HCT116 (cell line): Measurements from ENCODE around the gene KRT74. TPM values are rescaled to one million over a fixed set of nuclear protein-coding genes. Genes with fewer than 3 reads are reported as not detected.

ENCODE experiments used
- ATAC-seq: fragments of 200-7000 bp; cut with Tn5 transposase; 2 replicates; pipeline ENCODE4 v1.9.1; 2020; ENCODE audit warnings: mild to moderate bottlenecking, moderate library complexity
- BruUV-seq: library from RNA; stranded (reverse); fragments of 400-500 nt; replicated peaks from 2 replicates; lab custom pipeline; 2021; lab: Mats Ljungman, UMichigan
- CTCF ChIA-PET: fragments of 300-600 bp; sonication (Branson Sonifier 250); formaldehyde crosslinking; loops from one replicate; lab custom pipeline; 2021; ENCODE audit warnings: antibody characterized with exemption; lab: Charles Lee
- POLR2A ChIA-PET: fragments of 300-600, 350-600 bp; sonication (Branson Sonifier 250); formaldehyde crosslinking; loops from one replicate; lab custom pipeline; 2021; ENCODE audit warnings: antibody characterized with exemption; lab: Charles Lee
- RAD21 ChIA-PET, 2 experiments: fragments of 300-600 bp; sonication (Branson Sonifier 250); formaldehyde crosslinking; loops; one replicate each; lab custom pipeline; 2023; ENCODE audit warnings: low total read pairs in 2 of 2; ENCODE audit not compliant: uncharacterized antibody in 2 of 2, unreplicated experiment in 2 of 2, low non-redundant PET in 1 of 2; lab: Charles Lee
- DNase-seq: peaks from one replicate; pipeline ENCODE4 v3.0.0-alpha.2; 2010; ENCODE audit warnings: low read depth, low spot score
- H2AFZ ChIP-seq: fragments of 200-600 bp; shearing (Covaris generic), sonication (generic); 2 replicates; pipeline ENCODE4 v1.6.1; 2017; ENCODE audit warnings: low read depth, mixed run types, mixed read lengths, antibody characterized with exemption, low read length; ENCODE audit not compliant: poor library complexity, severe bottlenecking
- H3K27ac ChIP-seq: 2 replicates; pipeline ENCODE4 v1.5.1; 2012; ENCODE audit warnings: low read depth, low read length
- H3K27me3 ChIP-seq: fragments of 200-600 bp; sonication (generic); 2 replicates; pipeline ENCODE4 v1.6.1; 2016; ENCODE audit warnings: mixed run types, low read length, mixed read lengths; ENCODE audit not compliant: insufficient read depth
- H3K36me3 ChIP-seq, 2 experiments: fragments of 200-500 bp in 1 of 2; fragments of 200-600 bp in 1 of 2; sonication (Bioruptor generic) in 1 of 2; sonication (generic) in 1 of 2; 2 replicates each; pipeline versions ENCODE4 v1.5.1 to v1.6.1; 2014 to 2016; ENCODE audit warnings: low read length in 2 of 2, inconsistent platforms in 1 of 2, mixed read lengths in 1 of 2, mixed run types in 1 of 2; ENCODE audit not compliant: insufficient read depth in 2 of 2, control insufficient read depth in 1 of 2
- H3K4me1 ChIP-seq, 2 experiments: fragments of 200-600 bp in 1 of 2; sonication (generic) in 1 of 2; 2 replicates each; pipeline versions ENCODE4 v1.5.1 to v1.6.1; 2012 to 2017; ENCODE audit warnings: low read length in 2 of 2, inconsistent platforms in 1 of 2, mild to moderate bottlenecking in 1 of 2, mixed read lengths in 1 of 2, mixed run types in 1 of 2, moderate library complexity in 1 of 2; ENCODE audit not compliant: insufficient read depth in 2 of 2, control insufficient read depth in 1 of 2
- H3K4me2 ChIP-seq: fragments of 200-600 bp; sonication (generic); 2 replicates; pipeline ENCODE4 v1.6.1; 2017; ENCODE audit warnings: mixed run types, low read length, mixed read lengths
- H3K4me3 ChIP-seq, 2 experiments: fragments of 200-600 bp in 1 of 2; sonication (generic) in 1 of 2; replicated peaks in 1 of 2; 2 replicates each; pipeline ENCODE4 v1.5.1; 2011 to 2016; ENCODE audit warnings: low read length in 2 of 2, control low read depth in 1 of 2, low read depth in 1 of 2, mild to moderate bottlenecking in 1 of 2, mixed read lengths in 1 of 2, mixed run types in 1 of 2
- H3K79me2 ChIP-seq: fragments of 200-600 bp; sonication (generic); 2 replicates; pipeline ENCODE4 v1.6.1; 2017; ENCODE audit warnings: mild to moderate bottlenecking, mixed run types, low read length, moderate library complexity, mixed read lengths; ENCODE audit not compliant: insufficient read depth
- H3K9ac ChIP-seq: fragments of 200-600 bp; sonication (generic); 2 replicates; pipeline ENCODE4 v1.6.1; 2016; ENCODE audit warnings: low read length, mixed read lengths
- H3K9me2 ChIP-seq: fragments of 200-600 bp; sonication (generic), shearing (Covaris generic); 2 replicates; pipeline ENCODE4 v1.6.1; 2017; ENCODE audit warnings: mixed run types, mild to moderate bottlenecking, moderate library complexity; ENCODE audit not compliant: insufficient read depth
- H3K9me3 ChIP-seq, 2 experiments: fragments of 200-500 bp in 1 of 2; fragments of 200-600 bp in 1 of 2; sonication (Bioruptor generic) in 1 of 2; sonication (generic) in 1 of 2; 2 replicates each; pipeline ENCODE4 v1.6.1; 2014 to 2017; ENCODE audit warnings: low read length in 2 of 2, mixed read lengths in 2 of 2, inconsistent platforms in 1 of 2, low read depth in 1 of 2, mild to moderate bottlenecking in 1 of 2, mixed run types in 1 of 2, moderate library complexity in 1 of 2; ENCODE audit not compliant: control insufficient read depth in 1 of 2, insufficient read depth in 1 of 2
- H4K20me1 ChIP-seq: fragments of 200-600 bp; sonication (generic), shearing (Covaris generic); 2 replicates; pipeline ENCODE4 v1.6.1; 2017; ENCODE audit warnings: mixed run types, mild to moderate bottlenecking, moderate library complexity; ENCODE audit not compliant: insufficient read depth
- CBX3 ChIP-seq: IDR thresholded peaks from 2 replicates; pipeline ENCODE4 v1.6.1; 2012; ENCODE audit warnings: low read depth
- ELF1 ChIP-seq: IDR thresholded peaks from 2 replicates; pipeline ENCODE4 v1.6.1; 2012; ENCODE audit warnings: low read depth, borderline replicate concordance
- EZH2phosphoT487 ChIP-seq: fragments of 200-600 bp; IDR thresholded peaks from 2 replicates; pipeline ENCODE4 v1.6.1; 2018; ENCODE audit warnings: antibody characterized with exemption, borderline replicate concordance
- FOSL1 ChIP-seq: IDR thresholded peaks from 2 replicates; pipeline ENCODE4 v1.6.1; 2012; ENCODE audit warnings: low read depth
- JUND ChIP-seq: IDR thresholded peaks from 2 replicates; pipeline ENCODE4 v1.6.1; 2012
- POLR2A ChIP-seq: IDR thresholded peaks from 2 replicates; pipeline ENCODE4 v1.7.0; 2011; ENCODE audit warnings: borderline replicate concordance; ENCODE audit not compliant: insufficient read depth, insufficient read length; ENCODE audit errors: extremely low read depth
- POLR2AphosphoS5 ChIP-seq: IDR thresholded peaks from 2 replicates; pipeline ENCODE4 v1.6.1; 2011; ENCODE audit warnings: mild to moderate bottlenecking, low read depth, low read length, moderate library complexity
- RAD21 ChIP-seq: IDR thresholded peaks from 2 replicates; pipeline ENCODE4 v1.6.1; 2012; ENCODE audit warnings: low read depth, mild to moderate bottlenecking
- SRF ChIP-seq: IDR thresholded peaks from 2 replicates; pipeline ENCODE4 v1.6.1; 2012; ENCODE audit warnings: low read depth
- ZFX ChIP-seq: fragments of 450-650 bp; IDR thresholded peaks from 2 replicates; pipeline ENCODE4 v1.6.1; 2017
- intact Hi-C: fragments of 100-400 bp; cut with micrococcal nuclease; formaldehyde crosslinking; loops from 2 replicates; pipeline ENCODE4 v1.10.0; 2022
- total RNA-seq: library from RNA; stranded (reverse); gene quantifications from one replicate; pipeline ENCODE4 v1.2.1, GENCODE V29; 2021; ENCODE audit not compliant: unreplicated experiment
- TF ChIP-seq, protein P1 (sequence below): IDR thresholded peaks from 2 replicates; pipeline ENCODE4 v1.6.1; 2012
- TF ChIP-seq, protein P2 (sequence below): IDR thresholded peaks from 2 replicates; pipeline ENCODE4 v1.6.1; 2012
- TF ChIP-seq, protein P3 (sequence below), 3 experiments: fragments of 200-600 bp in 1 of 3; sonication (generic) in 1 of 3; IDR thresholded peaks in 2 of 3; conservative IDR thresholded peaks in 1 of 3; 2 replicates each; pipeline ENCODE4 v1.5.1; 2012 to 2017; ENCODE audit warnings: low read depth in 2 of 3, low read length in 2 of 3, antibody characterized with exemption in 1 of 3, borderline replicate concordance in 1 of 3, control low read depth in 1 of 3, mild to moderate bottlenecking in 1 of 3, mixed read lengths in 1 of 3, mixed run types in 1 of 3, moderate library complexity in 1 of 3; ENCODE audit not compliant: insufficient read depth in 1 of 3
- TF ChIP-seq, protein P4 (sequence below): IDR thresholded peaks from 2 replicates; pipeline ENCODE4 v1.6.1; 2011; ENCODE audit warnings: mild to moderate bottlenecking, low read length, moderate library complexity; ENCODE audit not compliant: insufficient replicate concordance; ENCODE audit errors: extremely low read depth

Gene KRT74
- total RNA-seq, 1 experiment from 2014 or later, result not detected

DNA sequence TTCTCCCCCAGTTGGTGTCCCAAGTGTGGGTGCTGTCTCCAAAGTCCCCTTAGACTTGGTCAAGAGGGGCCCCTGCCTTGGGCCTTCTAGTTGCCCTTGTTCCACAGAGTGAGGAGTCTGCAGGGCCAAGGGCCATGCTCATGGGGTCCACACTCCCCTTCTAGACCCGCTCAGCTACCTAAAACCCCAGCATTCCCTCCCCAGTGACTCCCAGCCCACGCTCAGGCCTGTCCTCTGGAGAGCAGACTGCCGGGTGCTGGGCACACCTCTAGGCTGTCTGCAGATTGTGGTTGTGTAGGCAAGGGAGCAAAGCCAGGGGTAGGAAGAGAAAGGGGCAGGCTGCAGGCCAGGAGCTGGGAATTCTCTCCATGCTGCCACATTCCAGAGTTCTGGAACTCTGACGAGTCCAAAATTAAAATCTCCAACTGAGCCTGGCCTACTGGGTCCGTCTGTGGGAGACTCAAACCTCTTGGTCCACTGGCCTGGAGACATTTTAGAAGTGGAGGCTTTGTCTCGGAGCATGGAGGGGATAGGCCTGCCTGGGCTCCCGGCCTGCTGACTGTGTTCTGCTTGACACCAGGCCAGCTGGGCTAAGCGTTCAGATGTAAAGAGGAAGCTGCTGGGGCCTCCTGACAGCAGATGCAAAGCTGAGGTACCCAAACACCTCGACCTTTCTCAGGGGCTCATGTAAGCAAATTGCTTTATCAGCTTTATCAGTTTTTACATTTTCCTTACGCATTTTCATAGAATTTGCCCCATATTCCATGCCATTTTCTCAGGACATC is 39.8 kb downstream of the KRT74 start:
- no peak overlapping the region for H3K27ac ChIP-seq
- no peaks in the 10 kb centered on the region for H3K36me3 ChIP-seq
- peaks cover 5 to 6% of the 10 kb centered on the region in 2 experiments for H3K4me1 ChIP-seq
- intact Hi-C loops, result no loop called here
- ChIA-PET CTCF (interaction anchor here (2.0 kb wide), 1 partner anchor 138 kb away, joined by 5 read pairs; no protein-coding TSS in a partner anchor), RAD21 (no interaction called here), POLR2A (no interaction called here)
- TF ChIP-seq, protein P1, sequence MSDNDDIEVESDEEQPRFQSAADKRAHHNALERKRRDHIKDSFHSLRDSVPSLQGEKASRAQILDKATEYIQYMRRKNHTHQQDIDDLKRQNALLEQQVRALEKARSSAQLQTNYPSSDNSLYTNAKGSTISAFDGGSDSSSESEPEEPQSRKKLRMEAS, result no peak
- no peak for TF ChIP-seq CBX3
- TF ChIP-seq, protein P2, sequence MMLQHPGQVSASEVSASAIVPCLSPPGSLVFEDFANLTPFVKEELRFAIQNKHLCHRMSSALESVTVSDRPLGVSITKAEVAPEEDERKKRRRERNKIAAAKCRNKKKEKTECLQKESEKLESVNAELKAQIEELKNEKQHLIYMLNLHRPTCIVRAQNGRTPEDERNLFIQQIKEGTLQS, result no peak
- no peak for TF ChIP-seq SRF
- TF ChIP-seq, protein P3, sequence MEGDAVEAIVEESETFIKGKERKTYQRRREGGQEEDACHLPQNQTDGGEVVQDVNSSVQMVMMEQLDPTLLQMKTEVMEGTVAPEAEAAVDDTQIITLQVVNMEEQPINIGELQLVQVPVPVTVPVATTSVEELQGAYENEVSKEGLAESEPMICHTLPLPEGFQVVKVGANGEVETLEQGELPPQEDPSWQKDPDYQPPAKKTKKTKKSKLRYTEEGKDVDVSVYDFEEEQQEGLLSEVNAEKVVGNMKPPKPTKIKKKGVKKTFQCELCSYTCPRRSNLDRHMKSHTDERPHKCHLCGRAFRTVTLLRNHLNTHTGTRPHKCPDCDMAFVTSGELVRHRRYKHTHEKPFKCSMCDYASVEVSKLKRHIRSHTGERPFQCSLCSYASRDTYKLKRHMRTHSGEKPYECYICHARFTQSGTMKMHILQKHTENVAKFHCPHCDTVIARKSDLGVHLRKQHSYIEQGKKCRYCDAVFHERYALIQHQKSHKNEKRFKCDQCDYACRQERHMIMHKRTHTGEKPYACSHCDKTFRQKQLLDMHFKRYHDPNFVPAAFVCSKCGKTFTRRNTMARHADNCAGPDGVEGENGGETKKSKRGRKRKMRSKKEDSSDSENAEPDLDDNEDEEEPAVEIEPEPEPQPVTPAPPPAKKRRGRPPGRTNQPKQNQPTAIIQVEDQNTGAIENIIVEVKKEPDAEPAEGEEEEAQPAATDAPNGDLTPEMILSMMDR (IDR thresholded peaks at IDR 0.05 in 2 of 3, conservative IDR thresholded peaks at IDR 0.05 in 1 of 3; ENCODE audit: borderline replicate concordance in 1 of 3, insufficient read depth in 1 of 3, low read depth in 2 of 3, low read length in 2 of 3), result no peak
- TF ChIP-seq POLR2AphosphoS5, result no peak
- TF ChIP-seq ELF1, result no peak
- no peak for TF ChIP-seq JUND
- no peak for TF ChIP-seq FOSL1
- no peak for TF ChIP-seq EZH2phosphoT487
- TF ChIP-seq, protein P4, sequence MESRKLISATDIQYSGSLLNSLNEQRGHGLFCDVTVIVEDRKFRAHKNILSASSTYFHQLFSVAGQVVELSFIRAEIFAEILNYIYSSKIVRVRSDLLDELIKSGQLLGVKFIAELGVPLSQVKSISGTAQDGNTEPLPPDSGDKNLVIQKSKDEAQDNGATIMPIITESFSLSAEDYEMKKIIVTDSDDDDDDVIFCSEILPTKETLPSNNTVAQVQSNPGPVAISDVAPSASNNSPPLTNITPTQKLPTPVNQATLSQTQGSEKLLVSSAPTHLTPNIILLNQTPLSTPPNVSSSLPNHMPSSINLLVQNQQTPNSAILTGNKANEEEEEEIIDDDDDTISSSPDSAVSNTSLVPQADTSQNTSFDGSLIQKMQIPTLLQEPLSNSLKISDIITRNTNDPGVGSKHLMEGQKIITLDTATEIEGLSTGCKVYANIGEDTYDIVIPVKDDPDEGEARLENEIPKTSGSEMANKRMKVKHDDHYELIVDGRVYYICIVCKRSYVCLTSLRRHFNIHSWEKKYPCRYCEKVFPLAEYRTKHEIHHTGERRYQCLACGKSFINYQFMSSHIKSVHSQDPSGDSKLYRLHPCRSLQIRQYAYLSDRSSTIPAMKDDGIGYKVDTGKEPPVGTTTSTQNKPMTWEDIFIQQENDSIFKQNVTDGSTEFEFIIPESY, result no peak
- no peak for TF ChIP-seq POLR2A
- no peak for TF ChIP-seq ZFX
- TF ChIP-seq RAD21, result no peak
- no peak overlapping the region for H3K9ac ChIP-seq
- no peaks in the 10 kb centered on the region for H3K9me2 ChIP-seq
- ATAC-seq (no peak), DNase-seq (no peak)
- no peaks in the 10 kb centered on the region for H3K79me2 ChIP-seq
- no peaks in the 10 kb centered on the region for H3K9me3 ChIP-seq
- H3K27me3 ChIP-seq, result no peaks in the 10 kb centered on the region
- no peak overlapping the region for H3K4me2 ChIP-seq
- H2AFZ ChIP-seq, result no peak overlapping the region
- no peak overlapping the region for H3K4me3 ChIP-seq
- no TSS peak for BruUV-seq
- no peaks in the 10 kb centered on the region for H4K20me1 ChIP-seq
